ENCODE results near the gene MPZL2.

GRCh38 chr11:118305726-118306125, 41.6 kb upstream of the MPZL2 start:
- TF ChIP-seq CTCF (IDR thresholded peaks at IDR 0.05) (no peak), POLR2A (IDR thresholded peaks at IDR 0.05) (no peak)
